GM12878 (cell line): ENCODE results near the gene RALB. TPM values are rescaled to one million over a fixed set of nuclear protein-coding genes. Genes with fewer than 3 reads are reported as not detected.
A peak's percentile ranks its signal among the peaks of the same experiment; 100 is the strongest.

Experiments used
- ATAC-seq: fragments of 200-7000 bp; cut with Tn5 transposase; 3 replicates; pipeline ENCODE4 v1.9.1; 2020; ENCODE audit warnings: mild to moderate bottlenecking, moderate library complexity
- BruUV-seq: library from RNA; stranded (reverse); fragments of 400-500 nt; replicated peaks from 2 replicates; lab custom pipeline; 2021; lab: Mats Ljungman, UMichigan
- CTCF ChIA-PET: fragments of 300-600 bp; sonication (Branson Sonifier 250); formaldehyde crosslinking; extraction: SDS; loops from one replicate; lab custom pipeline; 2021; ENCODE audit warnings: inconsistent platforms; lab: Yijun Ruan, JAX
- POLR2A ChIA-PET: fragments of 350-600 bp; formaldehyde crosslinking; extraction: SDS; loops from one replicate; lab custom pipeline; 2021; ENCODE audit warnings: inconsistent platforms; lab: Charles Lee
- RAD21 ChIA-PET: fragments of 300-600 bp; sonication (Branson Sonifier 250); formaldehyde crosslinking; loops from one replicate; lab custom pipeline; 2023; ENCODE audit warnings: antibody characterized with exemption; ENCODE audit not compliant: unreplicated experiment; lab: Charles Lee
- SMC1A ChIA-PET: fragments of 300-600 bp; sonication (Branson Sonifier 250); formaldehyde crosslinking; loops from one replicate; lab custom pipeline; 2023; ENCODE audit not compliant: unreplicated experiment, uncharacterized antibody; lab: Charles Lee
- DNase-seq: peaks from one replicate; pipeline ENCODE4 v3.0.0-alpha.2; 2011; ENCODE audit warnings: low read depth, low spot score
- FAIRE-seq: peaks from 3 replicates; lab custom pipeline; 2011; peaks lifted over from hg19 to GRCh38; lab: Jason Lieb, UNC
- H2AFZ ChIP-seq: 2 replicates; pipeline ENCODE4 v1.6.0; 2011; ENCODE audit warnings: low read depth, low read length, control low read depth; ENCODE audit not compliant: control insufficient read depth
- H3K27ac ChIP-seq: 2 replicates; pipeline ENCODE4 v1.5.1; 2011; ENCODE audit warnings: control low read depth; ENCODE audit not compliant: control insufficient read depth, insufficient read depth
- H3K27me3 ChIP-seq, 2 experiments: replicated peaks in 1 of 2; 2 replicates each; pipeline versions ENCODE4 v1.6.0 to v1.6.1; 2011; ENCODE audit warnings: low read length in 1 of 2; ENCODE audit not compliant: control insufficient read depth in 2 of 2, insufficient read depth in 2 of 2
- H3K36me3 ChIP-seq, 2 experiments: 2 replicates each; pipeline ENCODE4 v1.5.1; 2011; ENCODE audit warnings: low read length in 1 of 2; ENCODE audit not compliant: control insufficient read depth in 2 of 2, insufficient read depth in 2 of 2
- H3K4me1 ChIP-seq: 2 replicates; pipeline ENCODE4 v1.6.1; 2011; ENCODE audit warnings: mild to moderate bottlenecking, low read length, moderate library complexity, mixed read lengths; ENCODE audit not compliant: control insufficient read depth, insufficient read depth
- H3K4me2 ChIP-seq: 2 replicates; pipeline ENCODE4 v1.6.0; 2011; ENCODE audit warnings: control low read depth; ENCODE audit not compliant: control insufficient read depth, insufficient read depth
- H3K4me3 ChIP-seq: fragments of 200-600 bp; sonication (generic); 2 replicates; pipeline ENCODE4 v1.5.1; 2016
- H3K79me2 ChIP-seq: 2 replicates; pipeline ENCODE4 v1.6.0; 2011; ENCODE audit warnings: low read length; ENCODE audit not compliant: control insufficient read depth, insufficient read depth
- H3K9ac ChIP-seq: 2 replicates; pipeline ENCODE4 v1.8.0; 2011; ENCODE audit warnings: low read length, control low read depth, mixed read lengths; ENCODE audit not compliant: control insufficient read depth, insufficient read depth
- H3K9me3 ChIP-seq: replicated peaks from 3 replicates; pipeline ENCODE4 v1.5.1; 2011; ENCODE audit warnings: mild to moderate bottlenecking, low read length; ENCODE audit not compliant: control insufficient read depth, insufficient read depth
- H4K20me1 ChIP-seq: 2 replicates; pipeline ENCODE4 v1.6.0; 2011; ENCODE audit not compliant: control insufficient read depth, insufficient read depth
- CTCF ChIP-seq, 3 experiments: IDR thresholded peaks in 2 of 3; conservative IDR thresholded peaks in 1 of 3; 2 replicates each; pipeline ENCODE4 v1.5.1; 2011; ENCODE audit warnings: low read depth in 3 of 3, low read length in 3 of 3, mild to moderate bottlenecking in 3 of 3, control low read depth in 2 of 3, moderate library complexity in 2 of 3, inconsistent platforms in 1 of 3, mixed read lengths in 1 of 3; ENCODE audit not compliant: control insufficient read depth in 2 of 3, insufficient read depth in 1 of 3; ENCODE audit errors: extremely low read depth in 1 of 3
- JUNB ChIP-seq: IDR thresholded peaks from 2 replicates; pipeline ENCODE4 v1.6.1; 2016; ENCODE audit warnings: antibody characterized with exemption, mild to moderate bottlenecking
- NRF1 ChIP-seq: conservative IDR thresholded peaks from 2 replicates; pipeline ENCODE4 v1.6.1; 2011; ENCODE audit warnings: mild to moderate bottlenecking, low read depth, low read length, improper control_type of control experiment
- RAD21 ChIP-seq: IDR thresholded peaks from 2 replicates; pipeline ENCODE4 v1.6.1; 2011; ENCODE audit warnings: mild to moderate bottlenecking, low read depth, low read length, moderate library complexity; ENCODE audit not compliant: insufficient read depth
- ZBTB4 ChIP-seq: fragments of 450-650 bp; formaldehyde crosslinking; IDR thresholded peaks from 2 replicates; pipeline ENCODE4 v1.4.0; 2022; ENCODE audit warnings: mild to moderate bottlenecking, moderate library complexity
- WGBS: methylation state at CpG from one replicate; pipeline ENCODE4 v1.1.6; 2016; ENCODE audit warnings: low lambda C conversion rate; ENCODE audit not compliant: insufficient replicate concordance, insufficient coverage; ENCODE audit errors: missing lambda C conversion rate; 5-methylcytosine and 5-hydroxymethylcytosine counted together
- in situ Hi-C: fragments of 300-500 bp; cut with MboI; formaldehyde crosslinking; loops from 9 replicates; pipeline ENCODE4 v1.14.3; 2018; ENCODE audit warnings: mixed read lengths
- intact Hi-C: fragments of 100-400 bp; cut with micrococcal nuclease; formaldehyde crosslinking; loops from one replicate; pipeline ENCODE4 v1.14.2; 2022; ENCODE audit not compliant: unreplicated experiment
- polyA plus RNA-seq, 11 experiments: library from polyadenylated mRNA; depleted of rRNA in 4 of 11; unstranded in 6 of 11; stranded (reverse) in 5 of 11; fragments of >200 nt; fragmentation: Nextera tagmentation in 4 of 11; fragmentation: Illumina TruSeq in 1 of 11; extraction: Ambion mirVana in 4 of 11; extraction: Trizol in 1 of 11; gene quantifications; 1 replicate in 1 of 11; 2 replicates in 10 of 11; pipeline versions ENCODE4 v1.2.1 to v1.2.3, GENCODE V29; 2011 to 2016; ENCODE audit warnings: inconsistent platforms in 2 of 11, missing spikeins in 2 of 11, low read depth in 1 of 11
- total RNA-seq, 4 experiments: library from RNA; depleted of rRNA in 3 of 4; stranded (reverse); fragments of >200 nt in 3 of 4; fragmentation: Illumina TruSeq in 1 of 4; extraction: Trizol in 1 of 4; gene quantifications; 2 replicates each; pipeline versions ENCODE4 v1.2.1 to v1.2.3, GENCODE V29; 2013 to 2021

The RALB gene
- total and polyA plus RNA-seq, 10 of the 15 experiments (the other 5 are each of a cell fraction or from before 2014, with no cell fraction given), result 8.3 to 54.0 (median 24.2) TPM

GRCh38 chr2:120305296-120305695, 52.6 kb downstream of the RALB start:
- BruUV-seq, result no TSS peak
- ATAC-seq (no peak), FAIRE-seq (no peak), DNase-seq (no peak)
- RAD21 ChIA-PET, result interaction anchor here (1.3 kb wide), 1 partner anchor 8 kb away, joined by 4 read pairs; no protein-coding TSS in a partner anchor
- TF ChIP-seq RAD21 (0 out of 2 replicates have a peak, but pooled peaks have one; percentile 17), NRF1 (no peak), JUNB (no peak), ZBTB4 (CRISPR knock-in tag) (no peak), CTCF (IDR thresholded peaks at IDR 0.05 in 2 of 3, conservative IDR thresholded peaks at IDR 0.05 in 1 of 3; ENCODE audit: control insufficient read depth in 2 of 3, extremely low read depth in 1 of 3, insufficient read depth in 1 of 3, low read depth in 3 of 3, low read length in 3 of 3) (peak in 2 of 3 experiments; percentile 24 to 26; a peak in 3 of 6 replicates)
- H2AFZ ChIP-seq, result no peak overlapping the region
- H3K27ac ChIP-seq, result no peak overlapping the region
- over 99% methylated on average over 6 of the region's 6 CpGs for WGBS
- no peak overlapping the region for H3K9ac ChIP-seq
- no peak overlapping the region for H3K4me3 ChIP-seq
- no peak overlapping the region for H3K4me2 ChIP-seq
- H3K36me3 ChIP-seq, result no peaks in the 10 kb centered on the region
- POLR2A ChIA-PET, result no interaction called here
- SMC1A ChIA-PET, result interaction anchor here (0.6 to 1.5 kb wide), 2 partner anchors 12 to 74 kb away, joined by 3 to 4 read pairs; no protein-coding TSS in a partner anchor
- CTCF ChIA-PET, result interaction anchor here (1.1 to 1.4 kb wide), 2 partner anchors 10 to 48 kb away, joined by 3 to 4 read pairs; no protein-coding TSS in a partner anchor
- intact Hi-C loops (no loop called here), in situ Hi-C loops (no loop called here)
- H3K9me3 ChIP-seq, result no peaks in the 10 kb centered on the region
- H3K4me1 ChIP-seq, result peaks cover 30% of the 10 kb centered on the region
- H4K20me1 ChIP-seq, result no peaks in the 10 kb centered on the region
- H3K79me2 ChIP-seq, result no peaks in the 10 kb centered on the region
- H3K27me3 ChIP-seq, result no peaks in the 10 kb centered on the region
